HCT116 (cell line): Measurements from ENCODE around the gene FABP6. TPM values are rescaled to one million over a fixed set of nuclear protein-coding genes. Genes with fewer than 3 reads are reported as not detected.

Experiments
- ATAC-seq: fragments of 200-7000 bp; cut with Tn5 transposase; 2 replicates; pipeline ENCODE4 v1.9.1; 2020; ENCODE audit warnings: mild to moderate bottlenecking, moderate library complexity
- BruUV-seq: library from RNA; stranded (reverse); fragments of 400-500 nt; replicated peaks from 2 replicates; lab custom pipeline; 2021; lab: Mats Ljungman, UMichigan
- CTCF ChIA-PET: fragments of 300-600 bp; sonication (Branson Sonifier 250); formaldehyde crosslinking; loops from one replicate; lab custom pipeline; 2021; ENCODE audit warnings: antibody characterized with exemption; lab: Charles Lee
- POLR2A ChIA-PET: fragments of 300-600, 350-600 bp; sonication (Branson Sonifier 250); formaldehyde crosslinking; loops from one replicate; lab custom pipeline; 2021; ENCODE audit warnings: antibody characterized with exemption; lab: Charles Lee
- RAD21 ChIA-PET, 2 experiments: fragments of 300-600 bp; sonication (Branson Sonifier 250); formaldehyde crosslinking; loops; one replicate each; lab custom pipeline; 2023; ENCODE audit warnings: low total read pairs in 2 of 2; ENCODE audit not compliant: uncharacterized antibody in 2 of 2, unreplicated experiment in 2 of 2, low non-redundant PET in 1 of 2; lab: Charles Lee
- DNase-seq: peaks from one replicate; pipeline ENCODE4 v3.0.0-alpha.2; 2010; ENCODE audit warnings: low read depth, low spot score
- H2AFZ ChIP-seq: fragments of 200-600 bp; shearing (Covaris generic), sonication (generic); 2 replicates; pipeline ENCODE4 v1.6.1; 2017; ENCODE audit warnings: low read depth, mixed run types, mixed read lengths, antibody characterized with exemption, low read length; ENCODE audit not compliant: poor library complexity, severe bottlenecking
- H3K27ac ChIP-seq: 2 replicates; pipeline ENCODE4 v1.5.1; 2012; ENCODE audit warnings: low read depth, low read length
- H3K27me3 ChIP-seq: fragments of 200-600 bp; sonication (generic); 2 replicates; pipeline ENCODE4 v1.6.1; 2016; ENCODE audit warnings: mixed run types, low read length, mixed read lengths; ENCODE audit not compliant: insufficient read depth
- H3K36me3 ChIP-seq, 2 experiments: fragments of 200-500 bp in 1 of 2; fragments of 200-600 bp in 1 of 2; sonication (Bioruptor generic) in 1 of 2; sonication (generic) in 1 of 2; 2 replicates each; pipeline versions ENCODE4 v1.5.1 to v1.6.1; 2014 to 2016; ENCODE audit warnings: low read length in 2 of 2, inconsistent platforms in 1 of 2, mixed read lengths in 1 of 2, mixed run types in 1 of 2; ENCODE audit not compliant: insufficient read depth in 2 of 2, control insufficient read depth in 1 of 2
- H3K4me1 ChIP-seq, 2 experiments: fragments of 200-600 bp in 1 of 2; sonication (generic) in 1 of 2; 2 replicates each; pipeline versions ENCODE4 v1.5.1 to v1.6.1; 2012 to 2017; ENCODE audit warnings: low read length in 2 of 2, inconsistent platforms in 1 of 2, mild to moderate bottlenecking in 1 of 2, mixed read lengths in 1 of 2, mixed run types in 1 of 2, moderate library complexity in 1 of 2; ENCODE audit not compliant: insufficient read depth in 2 of 2, control insufficient read depth in 1 of 2
- H3K4me2 ChIP-seq: fragments of 200-600 bp; sonication (generic); 2 replicates; pipeline ENCODE4 v1.6.1; 2017; ENCODE audit warnings: mixed run types, low read length, mixed read lengths
- H3K4me3 ChIP-seq, 2 experiments: fragments of 200-600 bp in 1 of 2; sonication (generic) in 1 of 2; replicated peaks in 1 of 2; 2 replicates each; pipeline ENCODE4 v1.5.1; 2011 to 2016; ENCODE audit warnings: low read length in 2 of 2, control low read depth in 1 of 2, low read depth in 1 of 2, mild to moderate bottlenecking in 1 of 2, mixed read lengths in 1 of 2, mixed run types in 1 of 2
- H3K79me2 ChIP-seq: fragments of 200-600 bp; sonication (generic); 2 replicates; pipeline ENCODE4 v1.6.1; 2017; ENCODE audit warnings: mild to moderate bottlenecking, mixed run types, low read length, moderate library complexity, mixed read lengths; ENCODE audit not compliant: insufficient read depth
- H3K9ac ChIP-seq: fragments of 200-600 bp; sonication (generic); 2 replicates; pipeline ENCODE4 v1.6.1; 2016; ENCODE audit warnings: low read length, mixed read lengths
- H3K9me2 ChIP-seq: fragments of 200-600 bp; sonication (generic), shearing (Covaris generic); 2 replicates; pipeline ENCODE4 v1.6.1; 2017; ENCODE audit warnings: mixed run types, mild to moderate bottlenecking, moderate library complexity; ENCODE audit not compliant: insufficient read depth
- H3K9me3 ChIP-seq, 2 experiments: fragments of 200-500 bp in 1 of 2; fragments of 200-600 bp in 1 of 2; sonication (Bioruptor generic) in 1 of 2; sonication (generic) in 1 of 2; 2 replicates each; pipeline ENCODE4 v1.6.1; 2014 to 2017; ENCODE audit warnings: low read length in 2 of 2, mixed read lengths in 2 of 2, inconsistent platforms in 1 of 2, low read depth in 1 of 2, mild to moderate bottlenecking in 1 of 2, mixed run types in 1 of 2, moderate library complexity in 1 of 2; ENCODE audit not compliant: control insufficient read depth in 1 of 2, insufficient read depth in 1 of 2
- H4K20me1 ChIP-seq: fragments of 200-600 bp; sonication (generic), shearing (Covaris generic); 2 replicates; pipeline ENCODE4 v1.6.1; 2017; ENCODE audit warnings: mixed run types, mild to moderate bottlenecking, moderate library complexity; ENCODE audit not compliant: insufficient read depth
- CEBPB ChIP-seq: IDR thresholded peaks from 2 replicates; pipeline ENCODE4 v1.6.1; 2012; ENCODE audit warnings: low read depth
- JUND ChIP-seq: IDR thresholded peaks from 2 replicates; pipeline ENCODE4 v1.6.1; 2012
- POLR2AphosphoS5 ChIP-seq: IDR thresholded peaks from 2 replicates; pipeline ENCODE4 v1.6.1; 2011; ENCODE audit warnings: mild to moderate bottlenecking, low read depth, low read length, moderate library complexity
- RAD21 ChIP-seq: IDR thresholded peaks from 2 replicates; pipeline ENCODE4 v1.6.1; 2012; ENCODE audit warnings: low read depth, mild to moderate bottlenecking
- intact Hi-C: fragments of 100-400 bp; cut with micrococcal nuclease; formaldehyde crosslinking; loops from 2 replicates; pipeline ENCODE4 v1.10.0; 2022
- total RNA-seq: library from RNA; stranded (reverse); gene quantifications from one replicate; pipeline ENCODE4 v1.2.1, GENCODE V29; 2021; ENCODE audit not compliant: unreplicated experiment
- TF ChIP-seq, protein P1 (sequence below), 3 experiments: fragments of 200-600 bp in 1 of 3; sonication (generic) in 1 of 3; IDR thresholded peaks in 2 of 3; conservative IDR thresholded peaks in 1 of 3; 2 replicates each; pipeline ENCODE4 v1.5.1; 2012 to 2017; ENCODE audit warnings: low read depth in 2 of 3, low read length in 2 of 3, antibody characterized with exemption in 1 of 3, borderline replicate concordance in 1 of 3, control low read depth in 1 of 3, mild to moderate bottlenecking in 1 of 3, mixed read lengths in 1 of 3, mixed run types in 1 of 3, moderate library complexity in 1 of 3; ENCODE audit not compliant: insufficient read depth in 1 of 3
- TF ChIP-seq, protein P2 (sequence below): IDR thresholded peaks from 2 replicates; pipeline ENCODE4 v1.6.1; 2011; ENCODE audit warnings: mild to moderate bottlenecking, low read length, moderate library complexity; ENCODE audit not compliant: insufficient replicate concordance; ENCODE audit errors: extremely low read depth

The FABP6 gene
- total RNA-seq, 1 experiment from 2014 or later: 8.5 TPM

DNA sequence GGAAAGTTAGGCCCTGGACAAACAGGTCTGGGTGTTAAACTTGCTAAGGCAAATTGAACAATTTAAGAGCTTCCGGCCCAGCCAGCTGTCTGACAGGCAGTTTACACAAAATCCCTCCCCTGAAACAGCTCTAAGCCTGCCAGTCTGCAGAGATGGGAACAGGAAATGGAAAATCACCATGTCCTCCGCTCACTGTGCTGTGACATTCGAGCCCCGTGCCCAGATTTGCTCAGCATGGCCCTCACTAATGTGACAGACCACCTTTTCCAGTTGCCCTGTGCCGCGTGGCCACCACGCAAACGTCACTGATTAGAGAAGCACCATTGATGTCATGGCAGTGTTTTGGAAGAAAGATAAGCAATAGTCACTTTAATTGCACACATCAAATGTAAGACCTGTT is 42.1 kb downstream of the FABP6 start:
- Histone ChIP-seq H3K36me3 (no peaks in the 10 kb centered on the region), H2AFZ (no peak overlapping the region), H3K4me3 (no peak overlapping the region), H3K4me1 (no peaks in the 10 kb centered on the region), H3K79me2 (no peaks in the 10 kb centered on the region), H3K9me3 (no peaks in the 10 kb centered on the region), H3K9me2 (no peaks in the 10 kb centered on the region), H3K9ac (no peak overlapping the region), H3K27me3 (no peaks in the 10 kb centered on the region), H3K4me2 (no peak overlapping the region), H4K20me1 (no peaks in the 10 kb centered on the region), H3K27ac (no peak overlapping the region)
- ATAC-seq (no peak), DNase-seq (no peak)
- intact Hi-C loops: no loop called here
- ChIA-PET POLR2A (no interaction called here), RAD21 (no interaction called here), CTCF (no interaction called here)
- no TSS peak for BruUV-seq
- TF ChIP-seq POLR2AphosphoS5: no peak
- TF ChIP-seq, protein P1, sequence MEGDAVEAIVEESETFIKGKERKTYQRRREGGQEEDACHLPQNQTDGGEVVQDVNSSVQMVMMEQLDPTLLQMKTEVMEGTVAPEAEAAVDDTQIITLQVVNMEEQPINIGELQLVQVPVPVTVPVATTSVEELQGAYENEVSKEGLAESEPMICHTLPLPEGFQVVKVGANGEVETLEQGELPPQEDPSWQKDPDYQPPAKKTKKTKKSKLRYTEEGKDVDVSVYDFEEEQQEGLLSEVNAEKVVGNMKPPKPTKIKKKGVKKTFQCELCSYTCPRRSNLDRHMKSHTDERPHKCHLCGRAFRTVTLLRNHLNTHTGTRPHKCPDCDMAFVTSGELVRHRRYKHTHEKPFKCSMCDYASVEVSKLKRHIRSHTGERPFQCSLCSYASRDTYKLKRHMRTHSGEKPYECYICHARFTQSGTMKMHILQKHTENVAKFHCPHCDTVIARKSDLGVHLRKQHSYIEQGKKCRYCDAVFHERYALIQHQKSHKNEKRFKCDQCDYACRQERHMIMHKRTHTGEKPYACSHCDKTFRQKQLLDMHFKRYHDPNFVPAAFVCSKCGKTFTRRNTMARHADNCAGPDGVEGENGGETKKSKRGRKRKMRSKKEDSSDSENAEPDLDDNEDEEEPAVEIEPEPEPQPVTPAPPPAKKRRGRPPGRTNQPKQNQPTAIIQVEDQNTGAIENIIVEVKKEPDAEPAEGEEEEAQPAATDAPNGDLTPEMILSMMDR (IDR thresholded peaks at IDR 0.05 in 2 of 3, conservative IDR thresholded peaks at IDR 0.05 in 1 of 3; ENCODE audit: borderline replicate concordance in 1 of 3, insufficient read depth in 1 of 3, low read depth in 2 of 3, low read length in 2 of 3): no peak
- TF ChIP-seq, protein P2, sequence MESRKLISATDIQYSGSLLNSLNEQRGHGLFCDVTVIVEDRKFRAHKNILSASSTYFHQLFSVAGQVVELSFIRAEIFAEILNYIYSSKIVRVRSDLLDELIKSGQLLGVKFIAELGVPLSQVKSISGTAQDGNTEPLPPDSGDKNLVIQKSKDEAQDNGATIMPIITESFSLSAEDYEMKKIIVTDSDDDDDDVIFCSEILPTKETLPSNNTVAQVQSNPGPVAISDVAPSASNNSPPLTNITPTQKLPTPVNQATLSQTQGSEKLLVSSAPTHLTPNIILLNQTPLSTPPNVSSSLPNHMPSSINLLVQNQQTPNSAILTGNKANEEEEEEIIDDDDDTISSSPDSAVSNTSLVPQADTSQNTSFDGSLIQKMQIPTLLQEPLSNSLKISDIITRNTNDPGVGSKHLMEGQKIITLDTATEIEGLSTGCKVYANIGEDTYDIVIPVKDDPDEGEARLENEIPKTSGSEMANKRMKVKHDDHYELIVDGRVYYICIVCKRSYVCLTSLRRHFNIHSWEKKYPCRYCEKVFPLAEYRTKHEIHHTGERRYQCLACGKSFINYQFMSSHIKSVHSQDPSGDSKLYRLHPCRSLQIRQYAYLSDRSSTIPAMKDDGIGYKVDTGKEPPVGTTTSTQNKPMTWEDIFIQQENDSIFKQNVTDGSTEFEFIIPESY: no peak
- TF ChIP-seq JUND: no peak
- TF ChIP-seq CEBPB: no peak
- no peak for TF ChIP-seq RAD21
